Heart right ventricle (tissue), 16 donors: ENCODE data around the gene LYPD6. TPM values are rescaled to one million over a fixed set of nuclear protein-coding genes. Genes with fewer than 3 reads are reported as not detected.

Experiments
- ATAC-seq, 8 donors: fragments of 200-7000 bp; cut with Tn5 transposase; one replicate each; pipeline ENCODE4 v1.9.1; 2020; ENCODE audit warnings: mild to moderate bottlenecking in 8 of 8, moderate library complexity in 8 of 8, moderate number of reproducible peaks in 1 of 8
- DNase-seq, 2 donors: peaks; one replicate each; pipeline ENCODE4 v3.0.0-alpha.2; 2020
- H3K27ac ChIP-seq, 10 donors: fragments of 200-600 bp; sonication (generic) in 2 of 10; one replicate each; pipeline versions ENCODE4 v1.5.0 to v1.8.0; 2020 to 2022; ENCODE audit warnings: mild to moderate bottlenecking in 3 of 10
- H3K27me3 ChIP-seq, 7 donors: fragments of 200-600 bp; one replicate each; pipeline ENCODE4 v1.8.0; 2021 to 2022; ENCODE audit warnings: mild to moderate bottlenecking in 2 of 7
- H3K36me3 ChIP-seq, 9 donors: fragments of 200-600 bp; sonication (generic) in 1 of 9; one replicate each; pipeline versions ENCODE4 v1.5.0 to v1.8.0; 2020 to 2022; ENCODE audit warnings: mild to moderate bottlenecking in 2 of 9
- H3K4me1 ChIP-seq, 9 donors: fragments of 200-600 bp; sonication (generic) in 1 of 9; one replicate each; pipeline versions ENCODE4 v1.5.0 to v1.8.0; 2020 to 2022; ENCODE audit warnings: mild to moderate bottlenecking in 4 of 9
- H3K4me3 ChIP-seq, 10 donors: fragments of 200-600 bp; sonication (generic) in 2 of 10; one replicate each; pipeline versions ENCODE4 v1.5.0 to v1.8.0; 2020 to 2022; ENCODE audit warnings: mild to moderate bottlenecking in 7 of 10, moderate library complexity in 2 of 10
- H3K9me3 ChIP-seq, 11 donors: fragments of 200-600 bp in 10 of 11; sonication (generic) in 2 of 11; one replicate each; pipeline versions ENCODE4 v1.5.0 to v1.8.0; 2013 to 2022; ENCODE audit warnings: mild to moderate bottlenecking in 2 of 11, control low read depth in 1 of 11, moderate library complexity in 1 of 11
- CTCF ChIP-seq, 9 donors: fragments of 200-600 bp; sonication (generic) in 2 of 9; IDR thresholded peaks; one replicate each; pipeline versions ENCODE4 v1.5.0 to v1.8.0; 2021 to 2022; ENCODE audit warnings: antibody characterized with exemption in 9 of 9, mild to moderate bottlenecking in 5 of 9, moderate library complexity in 1 of 9
- WGBS, 2 donors: extraction: QIAGEN DNeasy Blood & Tissue Kit; methylation state at CpG; one replicate each; pipeline ENCODE4 v1.1.7; 2013; ENCODE audit warnings: inconsistent platforms in 1 of 2; 5-methylcytosine and 5-hydroxymethylcytosine counted together
- intact Hi-C, 10 donors: fragments of 100-400 bp; cut with DNase I; formaldehyde crosslinking; loops; one replicate each; pipeline versions ENCODE4 v1.11.1 to v1.14.2; 2022
- polyA plus RNA-seq, 2 donors: library from polyadenylated mRNA; stranded (reverse); fragments of 200-250 nt; gene quantifications; one replicate each; pipeline ENCODE4 v1.2.3, GENCODE V29; 2013
- total RNA-seq, 10 donors: library from RNA; stranded (reverse); fragmentation: NEBNext Ultra II Directional in 3 of 10; extraction: Animal tissue kit (Norgen Biotek cat#: 25700) in 3 of 10; gene quantifications; one replicate each; pipeline versions ENCODE4 v1.2.1 to v1.2.4, GENCODE V29; 2021 to 2023
- donor health status: Arrhythmogenic right ventricular cardiomyopathy.
- donor health status: ischemic (EF 13 %, LVEDD 7.1; RV severe dilation, severe dysfunction).
- donor health status: healthy with polysubstance abuse.
- donor health status: DM: no; HTN: yes; CAD: no.
- donor health status: DM: no; HTN: no; CAD: no.
- donor health status: ischemic (EF 25% LVEDD 6.9; RV normal size, moderate dysfunction).
- donor health status: ischemic (EF 25% LVEDD 5.7; RV mildly dilated, moderate dysfunction).
- donor health status: healthy.
- donor health status: DM: yes; HTN: yes; CAD: no.
- donor health status: Ischemic cardiomyopathy.
- donor health status: ischemic (EF 35%, LVEDD 5.7; RV mildly dilated, moderate dysfunction).
- donor health status: nonischemic (EF 11% LVEDD 7.7; RV severe dilation, severe dysfunction).
- donor health status: DM: yes; HTN: yes; CAD: no.
- donor health status: PGD.
- donor health status: ischemic (EF 29% LVEDD 5.4; RV normal size, mild dysfunction).
- donor health status: nonischemic (EF 23%, LVEDD 6.1; RV moderate dilation, normal function).

LYPD6 gene
- total and polyA plus RNA-seq, 12 donors, result 0.06 to 0.55 (median 0.15) TPM; not detected in 1

GRCh38 chr2:149355716-149356422, 25.5 kb downstream of the LYPD6 start:
- ATAC-seq, result no peak
- Histone ChIP-seq H3K4me3 (no peak overlapping the region), H3K27me3 (peaks cover 0 to under 1% (median 0%) of the 10 kb centered on the region in 7 donors), H3K4me1 (no peaks in the 10 kb centered on the region), H3K36me3 (no peaks in the 10 kb centered on the region), H3K9me3 (no peaks in the 10 kb centered on the region), H3K27ac (no peak overlapping the region)
- TF ChIP-seq CTCF (IDR thresholded peaks at IDR 0.05), result no peak
- no peak for DNase-seq
- intact Hi-C loops, result no loop called here
- 85 to 88% methylated on average over 4 of the region's 4 CpGs for WGBS, 2 donors

- intact Hi-C loops, result no loop called here
- H3K27ac ChIP-seq, result no peak overlapping the region
- no peak for ATAC-seq
Measured at GRCh38 chr2:149357058-149357457, 26.7 kb downstream of the LYPD6 start.

GRCh38 chr2:149360106-149360505, 29.7 kb downstream of the LYPD6 start:
- 41 to 50% methylated on average over 1 of the region's 1 CpG for WGBS, 2 donors
- TF ChIP-seq CTCF (IDR thresholded peaks at IDR 0.05), result no peak
- Histone ChIP-seq H3K27ac (no peak overlapping the region), H3K9me3 (peaks cover 0 to 4% (median 0%) of the 10 kb centered on the region in 11 donors), H3K4me3 (no peak overlapping the region), H3K27me3 (peaks cover 0 to 3% (median 0%) of the 10 kb centered on the region in 7 donors), H3K4me1 (no peaks in the 10 kb centered on the region), H3K36me3 (no peaks in the 10 kb centered on the region)
- intact Hi-C loops, result no loop called here
- ATAC-seq (no peak), DNase-seq (no peak)

More at GRCh38 chr2:149357058-149357457, 26.7 kb downstream of the LYPD6 start:
- Histone ChIP-seq H3K4me1 (no peaks in the 10 kb centered on the region), H3K4me3 (no peak overlapping the region), H3K27me3 (no peaks in the 10 kb centered on the region), H3K36me3 (no peaks in the 10 kb centered on the region), H3K9me3 (peaks cover 0 to 4% (median 0%) of the 10 kb centered on the region in 11 donors)
- no peak for DNase-seq
- no peak for TF ChIP-seq CTCF (IDR thresholded peaks at IDR 0.05)

GRCh38 chr2:149363958-149364357, 33.6 kb downstream of the LYPD6 start:
- no peak for TF ChIP-seq CTCF (IDR thresholded peaks at IDR 0.05)
- no peak for ATAC-seq
- H3K4me1 ChIP-seq, result no peaks in the 10 kb centered on the region
- no peak overlapping the region for H3K27ac ChIP-seq
- H3K27me3 ChIP-seq, result peaks cover 0 to 4% (median 0%) of the 10 kb centered on the region in 7 donors
- H3K9me3 ChIP-seq, result peaks cover 0 to 4% (median 0%) of the 10 kb centered on the region in 11 donors
- 48 to 63% methylated on average over 1 of the region's 1 CpG for WGBS, 2 donors
- no peak for DNase-seq
- no peaks in the 10 kb centered on the region for H3K36me3 ChIP-seq
- no peak overlapping the region for H3K4me3 ChIP-seq
- intact Hi-C loops, result no loop called here
